GM23338 (cell line): ENCODE results near the gene SIRPB2. TPM values are rescaled to one million over a fixed set of nuclear protein-coding genes. Genes with fewer than 3 reads are reported as not detected.

Experiments
- ATAC-seq: fragments of 200-7000 bp; cut with Tn5 transposase; 3 replicates; pipeline ENCODE4 v1.9.1; 2020
- DNase-seq: peaks from one replicate; pipeline ENCODE4 v3.0.0-alpha.2; 2015; ENCODE audit warnings: low spot score
- H2AFZ ChIP-seq: fragments of 200-600 bp; sonication (generic); 2 replicates; pipeline ENCODE4 v1.8.0; 2016; ENCODE audit warnings: antibody characterized with exemption, mild to moderate bottlenecking, moderate library complexity
- H3F3A ChIP-seq: fragments of 200-600 bp; sonication (generic); replicated peaks from 2 replicates; pipeline ENCODE4 v1.8.0; 2017; ENCODE audit warnings: antibody characterized with exemption, mixed run types, low read depth
- H3K27ac ChIP-seq: fragments of 200-600 bp; sonication (generic); 2 replicates; pipeline ENCODE4 v1.6.1; 2016; ENCODE audit warnings: low read depth
- H3K27me3 ChIP-seq: fragments of 200-600 bp; sonication (generic); 2 replicates; pipeline ENCODE4 v1.8.0; 2016; ENCODE audit warnings: mild to moderate bottlenecking, mixed run types, moderate library complexity; ENCODE audit not compliant: insufficient read depth
- H3K36me3 ChIP-seq: fragments of 200-600 bp; sonication (generic); 2 replicates; pipeline ENCODE4 v1.8.0; 2016; ENCODE audit warnings: mild to moderate bottlenecking; ENCODE audit not compliant: insufficient read depth
- H3K4me1 ChIP-seq: fragments of 200-600 bp; sonication (generic); 2 replicates; pipeline ENCODE4 v1.8.0; 2016; ENCODE audit warnings: mild to moderate bottlenecking, moderate library complexity; ENCODE audit not compliant: insufficient read depth
- H3K4me2 ChIP-seq: fragments of 200-600 bp; sonication (generic); 2 replicates; pipeline ENCODE4 v1.7.1; 2017; ENCODE audit warnings: mixed run types
- H3K4me3 ChIP-seq: fragments of 200-600 bp; sonication (generic); 2 replicates; pipeline ENCODE4 v1.6.1; 2016; ENCODE audit warnings: mixed run types
- H3K79me2 ChIP-seq: fragments of 200-600 bp; sonication (generic); replicated peaks from 2 replicates; pipeline ENCODE4 v1.8.0; 2017; ENCODE audit warnings: mild to moderate bottlenecking; ENCODE audit not compliant: insufficient read depth
- H3K9me2 ChIP-seq: fragments of 200-600 bp; sonication (generic); 2 replicates; pipeline ENCODE4 v1.8.0; 2017; ENCODE audit not compliant: insufficient read depth
- H4K20me1 ChIP-seq: fragments of 200-600 bp; sonication (generic); replicated peaks from 2 replicates; pipeline ENCODE4 v1.8.0; 2017; ENCODE audit warnings: mild to moderate bottlenecking; ENCODE audit not compliant: insufficient read depth
- H3K27ac Mint-ChIP-seq: 2 replicates; pipeline ENCODE4 v1.8.0; 2020; ENCODE audit warnings: inconsistent platforms, mild to moderate bottlenecking, moderate library complexity, mixed read lengths
- H3K27me3 Mint-ChIP-seq: 3 replicates; pipeline ENCODE4 v1.8.0; 2022; ENCODE audit warnings: low read depth, mild to moderate bottlenecking, moderate library complexity, mixed read lengths, inconsistent platforms; ENCODE audit not compliant: insufficient read depth, poor library complexity
- H3K36me3 Mint-ChIP-seq: 3 replicates; pipeline ENCODE4 v1.8.0; 2021; ENCODE audit warnings: low read depth, mild to moderate bottlenecking, inconsistent platforms, moderate library complexity, mixed read lengths
- H3K4me1 Mint-ChIP-seq: 3 replicates; pipeline ENCODE4 v1.8.0; 2020; ENCODE audit warnings: mild to moderate bottlenecking, inconsistent platforms, mixed read lengths
- H3K4me3 Mint-ChIP-seq: 3 replicates; pipeline ENCODE4 v1.8.0; 2021; ENCODE audit warnings: moderate library complexity, mild to moderate bottlenecking, inconsistent platforms, mixed read lengths
- H3K9me3 Mint-ChIP-seq: 3 replicates; pipeline ENCODE4 v1.8.0; 2020; ENCODE audit warnings: moderate library complexity, mild to moderate bottlenecking, inconsistent platforms, mixed read lengths
- CREB1 ChIP-seq: fragments of 250-450 bp; sonication (Bioruptor Pico); IDR thresholded peaks from 2 replicates; pipeline ENCODE4 v1.5.0; 2020; ENCODE audit warnings: low read depth, mild to moderate bottlenecking, moderate library complexity
- EZH2 ChIP-seq: fragments of 200-600 bp; sonication (generic); IDR thresholded peaks from one replicate; pipeline ENCODE4 v1.8.0; 2017; ENCODE audit warnings: antibody characterized with exemption, mild to moderate bottlenecking, low read depth; ENCODE audit not compliant: unreplicated experiment
- EZH2phosphoT487 ChIP-seq: fragments of 200-600 bp; sonication (generic); IDR thresholded peaks from one replicate; pipeline ENCODE4 v1.8.1; 2018; ENCODE audit warnings: antibody characterized with exemption; ENCODE audit not compliant: unreplicated experiment
- POLR2AphosphoS5 ChIP-seq: IDR thresholded peaks from 2 replicates; pipeline ENCODE4 v1.6.1; 2016; ENCODE audit warnings: antibody characterized with exemption, low read depth
- STAT1 ChIP-seq: IDR thresholded peaks from one replicate; pipeline ENCODE4 v1.6.1; 2016; ENCODE audit warnings: antibody characterized with exemption; ENCODE audit not compliant: unreplicated experiment
- ZNF114 ChIP-seq: fragments of 250-450 bp; sonication (Bioruptor Pico); IDR thresholded peaks from 2 replicates; pipeline ENCODE4 v1.5.0; 2020; ENCODE audit warnings: mild to moderate bottlenecking, moderate library complexity
- polyA plus RNA-seq: library from polyadenylated mRNA; unstranded; fragments of >200 nt; fragmentation: Nextera tagmentation; extraction: Ambion mirVana; gene quantifications from 2 replicates; pipeline ENCODE4 v1.2.1, GENCODE V29; 2016
- total RNA-seq: library from RNA; depleted of rRNA; stranded (reverse); fragments of >200 nt; shearing (Covaris generic); gene quantifications from 2 replicates; pipeline ENCODE4 v1.2.3, GENCODE V29; 2014
- TF ChIP-seq, protein P1 (sequence below), 2 experiments: fragments of 200-600 bp in 1 of 2; sonication (generic) in 1 of 2; conservative IDR thresholded peaks; 2 replicates each; pipeline versions ENCODE4 v1.5.1 to v1.6.1; 2016 to 2017; ENCODE audit warnings: antibody characterized with exemption in 2 of 2, low read depth in 2 of 2, mild to moderate bottlenecking in 2 of 2, moderate library complexity in 1 of 2

Gene SIRPB2
- total and polyA plus RNA-seq, 2 experiments from 2014 or later = 0.29 TPM; not detected in 1

DNA sequence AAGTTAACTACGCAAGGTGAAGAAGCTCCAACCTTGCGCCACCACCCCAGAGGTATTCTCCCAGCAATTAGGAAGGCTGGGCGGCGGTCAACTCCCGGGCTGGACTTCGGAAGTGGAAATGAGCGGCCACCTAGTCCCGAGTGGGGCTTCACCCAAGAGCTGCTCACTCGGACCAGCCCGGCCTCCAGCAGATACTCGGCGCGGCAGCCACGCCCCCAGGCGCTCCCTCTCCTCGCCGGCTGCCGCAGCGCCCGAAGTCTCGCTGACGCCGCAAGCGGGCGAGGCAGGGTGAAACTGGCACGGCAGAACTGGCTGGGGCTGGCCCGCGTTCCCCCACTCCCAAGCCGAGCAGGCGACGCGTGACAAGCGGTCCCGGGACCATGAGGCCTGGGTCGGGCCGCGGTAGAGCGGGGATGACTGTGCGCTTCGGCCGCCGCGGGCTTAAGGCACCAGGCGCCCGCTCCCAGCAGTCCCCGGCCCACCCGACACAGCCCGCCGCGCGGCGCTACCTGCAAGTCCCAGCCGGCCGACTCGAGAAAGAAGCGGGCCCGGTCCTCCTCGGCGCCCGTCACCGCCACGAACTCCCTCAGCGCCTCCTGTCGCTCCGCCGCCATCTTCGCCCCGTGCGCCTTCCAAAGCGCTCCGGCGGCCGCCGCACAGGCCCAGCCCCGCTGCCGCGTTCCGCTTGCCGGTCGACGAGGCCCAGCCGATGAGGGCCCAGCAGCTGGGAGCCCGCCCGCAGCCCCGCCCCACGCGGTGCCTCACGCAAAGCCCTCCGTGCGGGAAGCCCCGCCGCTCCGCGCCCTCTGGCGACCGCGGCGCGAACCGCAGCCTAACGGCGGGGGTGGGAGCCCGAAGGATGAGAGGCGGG is 24.8 kb downstream of the SIRPB2 start, which contains the start of gene NSFL1C:
Gene NSFL1C (minus strand): TSS at position 639 of the 871 bp plus-strand sequence. CDS start 25 bp downstream, at position 614.
- H3K9me2 ChIP-seq = no peaks in the 10 kb centered on the region
- no peak within 1 kb of the TSS for H3K27ac ChIP-seq
- H3K4me3 ChIP-seq = peak within 1 kb of the TSS; percentile 96
- no peaks in the 10 kb centered on the region; the same call in none of the 2 replicates for H3K36me3 ChIP-seq
- peaks cover 14% of the 10 kb centered on the region for H3K36me3 Mint-ChIP-seq
- TF ChIP-seq POLR2AphosphoS5 (peak; percentile 77), ZNF114 (CRISPR knock-in tag) (0 out of 2 replicates have a peak, but pooled peaks have one; percentile 42), EZH2 (no peak), CREB1 (CRISPR knock-in tag) (peak; percentile 83), STAT1 (no peak), EZH2phosphoT487 (no peak)
- TF ChIP-seq, protein P1, sequence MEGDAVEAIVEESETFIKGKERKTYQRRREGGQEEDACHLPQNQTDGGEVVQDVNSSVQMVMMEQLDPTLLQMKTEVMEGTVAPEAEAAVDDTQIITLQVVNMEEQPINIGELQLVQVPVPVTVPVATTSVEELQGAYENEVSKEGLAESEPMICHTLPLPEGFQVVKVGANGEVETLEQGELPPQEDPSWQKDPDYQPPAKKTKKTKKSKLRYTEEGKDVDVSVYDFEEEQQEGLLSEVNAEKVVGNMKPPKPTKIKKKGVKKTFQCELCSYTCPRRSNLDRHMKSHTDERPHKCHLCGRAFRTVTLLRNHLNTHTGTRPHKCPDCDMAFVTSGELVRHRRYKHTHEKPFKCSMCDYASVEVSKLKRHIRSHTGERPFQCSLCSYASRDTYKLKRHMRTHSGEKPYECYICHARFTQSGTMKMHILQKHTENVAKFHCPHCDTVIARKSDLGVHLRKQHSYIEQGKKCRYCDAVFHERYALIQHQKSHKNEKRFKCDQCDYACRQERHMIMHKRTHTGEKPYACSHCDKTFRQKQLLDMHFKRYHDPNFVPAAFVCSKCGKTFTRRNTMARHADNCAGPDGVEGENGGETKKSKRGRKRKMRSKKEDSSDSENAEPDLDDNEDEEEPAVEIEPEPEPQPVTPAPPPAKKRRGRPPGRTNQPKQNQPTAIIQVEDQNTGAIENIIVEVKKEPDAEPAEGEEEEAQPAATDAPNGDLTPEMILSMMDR (conservative IDR thresholded peaks at IDR 0.05; ENCODE audit: low read depth in 2 of 2) = peak; percentile 68 to 87
- peak within 1 kb of the TSS; percentile 93 for H3K27ac Mint-ChIP-seq
- peaks cover 10% of the 10 kb centered on the region; the same call in 1 of the 2 replicates for H3K4me1 ChIP-seq
- peaks cover 39% of the 10 kb centered on the region for H4K20me1 ChIP-seq
- H3K27me3 ChIP-seq = no peaks in the 10 kb centered on the region
- H3K4me1 Mint-ChIP-seq = peaks cover 28% of the 10 kb centered on the region
- peak; percentile 92 for ATAC-seq
- peak within 1 kb of the TSS; percentile 90 for H2AFZ ChIP-seq
- H3K27me3 Mint-ChIP-seq = peaks cover 10% of the 10 kb centered on the region
- no peaks in the 10 kb centered on the region; the same call in 2 of the 3 replicates for H3K9me3 Mint-ChIP-seq
- peak; percentile 93 for DNase-seq
- H3F3A ChIP-seq = no peaks in the 10 kb centered on the region; the same call in 1 of the 2 replicates
- H3K4me3 Mint-ChIP-seq = peak within 1 kb of the TSS; percentile 90
- H3K79me2 ChIP-seq = peaks cover 50% of the 10 kb centered on the region
- peak within 1 kb of the TSS; percentile 98 for H3K4me2 ChIP-seq

DNA sequence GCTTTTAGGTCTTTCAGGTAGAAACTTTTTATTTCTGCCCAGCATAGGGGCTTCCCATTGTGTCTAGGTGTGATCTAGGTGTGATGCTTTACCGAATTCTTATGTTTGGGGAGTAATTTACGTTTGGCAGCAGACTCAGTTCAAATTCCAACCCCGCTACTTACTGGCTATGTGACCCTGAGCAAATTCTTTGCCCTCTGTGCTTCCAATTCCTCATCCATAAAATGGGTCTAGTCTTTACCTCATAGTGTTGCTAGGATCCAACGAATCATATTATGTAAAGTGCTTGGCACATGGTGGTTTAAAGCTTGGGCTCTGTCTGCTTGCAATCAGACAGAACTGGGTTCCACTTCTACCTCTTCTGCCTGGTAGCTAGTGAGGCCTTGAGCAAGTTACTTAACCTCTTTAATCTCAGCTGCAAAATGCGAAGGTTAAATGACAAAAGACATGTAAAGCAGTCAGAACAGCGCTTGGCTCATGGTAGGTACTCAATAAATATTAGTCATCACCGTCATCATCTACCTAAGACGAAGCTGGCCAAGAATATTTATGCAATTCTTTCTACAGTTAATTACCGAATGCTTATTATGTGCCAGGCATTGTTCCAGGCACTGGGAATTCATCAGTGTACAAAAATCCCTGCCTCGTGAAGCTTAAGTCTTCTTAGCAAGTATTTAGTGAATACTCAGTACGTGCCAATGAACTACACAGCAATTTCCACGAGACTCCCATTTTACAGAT is 25.6 kb downstream of the SIRPB2 start:
- Mint-ChIP-seq H3K4me3 (peak overlapping the region; percentile 90), H3K9me3 (no peaks in the 10 kb centered on the region; the same call in 2 of the 3 replicates), H3K27me3 (peaks cover 10% of the 10 kb centered on the region), H3K4me1 (peaks cover 24% of the 10 kb centered on the region), H3K27ac (peak overlapping the region; percentile 93), H3K36me3 (peaks cover 20% of the 10 kb centered on the region)
- no peaks in the 10 kb centered on the region for H3K27me3 ChIP-seq
- H3F3A ChIP-seq = no peaks in the 10 kb centered on the region; the same call in 1 of the 2 replicates
- no peaks in the 10 kb centered on the region for H3K9me2 ChIP-seq
- peak overlapping the region; percentile 98 for H3K4me2 ChIP-seq
- H3K36me3 ChIP-seq = no peaks in the 10 kb centered on the region; the same call in none of the 2 replicates
- no peak for TF ChIP-seq ZNF114 (CRISPR knock-in tag)
- DNase-seq (peak; percentile 6), ATAC-seq (no peak)
- H3K27ac ChIP-seq = no peak overlapping the region
- peak overlapping the region; percentile 88; the same call in 1 of the 2 replicates for H2AFZ ChIP-seq
- H3K4me3 ChIP-seq = peak overlapping the region; percentile 96
- H3K79me2 ChIP-seq = peaks cover 58% of the 10 kb centered on the region
- H3K4me1 ChIP-seq = peaks cover 10% of the 10 kb centered on the region; the same call in 1 of the 2 replicates
- peaks cover 45% of the 10 kb centered on the region for H4K20me1 ChIP-seq
